Hippocampal formation (tissue), 2 donors: ENCODE measurements around the gene KCTD14.
"Not testable (repeated sequence)": the region's sequence is repeated elsewhere in the genome, so short reads cannot be mapped to it uniquely, and the experiment has no call there.

ENCODE experiments used
- DNase-seq, 2 donors: peaks; one replicate each; lab custom pipeline; 2025; lab: John Stamatoyannopoulos, UW

The KCTD14 gene

DNA sequence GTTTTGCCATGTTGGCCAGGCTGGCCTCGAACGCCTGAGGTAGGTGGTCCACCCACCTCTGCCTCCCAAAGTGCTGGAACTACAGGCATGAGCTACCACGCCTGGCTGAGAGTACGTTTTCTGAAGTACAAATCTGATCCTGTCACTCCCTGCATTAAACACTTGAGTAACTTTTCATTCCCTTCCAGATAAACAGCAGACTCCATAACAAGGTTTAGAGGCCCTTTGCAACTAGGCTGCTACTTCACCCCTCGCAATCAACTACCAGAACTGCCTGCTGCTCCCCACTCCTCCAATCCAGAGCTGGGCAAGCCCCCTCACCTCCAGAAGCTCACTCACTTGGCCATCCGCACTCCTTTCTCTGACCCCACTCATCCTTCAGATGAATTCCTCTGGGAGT lies 1.5 kb downstream of the KCTD14 start:
- DNase-seq = no peak

DNA sequence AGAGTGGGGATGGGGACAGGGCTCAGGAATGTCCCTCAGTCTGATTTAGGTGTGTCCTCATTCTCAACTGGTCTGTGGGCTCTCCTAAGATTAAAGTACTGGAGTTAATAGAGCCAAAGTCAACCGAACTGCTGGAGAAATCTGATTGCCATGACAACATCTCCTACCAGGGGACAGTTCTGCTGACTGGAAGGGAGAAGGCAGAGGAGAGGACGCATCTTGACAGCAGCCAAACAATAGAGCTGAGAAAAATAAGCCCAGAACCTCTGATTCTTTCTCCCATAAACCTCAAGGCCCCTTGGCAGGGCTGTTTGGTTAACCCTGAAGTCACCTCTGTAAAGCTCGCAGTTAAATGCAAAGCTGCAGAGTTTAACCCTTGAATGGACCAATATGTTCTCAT lies 2.8 kb downstream of the KCTD14 start:
- no peak for DNase-seq

DNA sequence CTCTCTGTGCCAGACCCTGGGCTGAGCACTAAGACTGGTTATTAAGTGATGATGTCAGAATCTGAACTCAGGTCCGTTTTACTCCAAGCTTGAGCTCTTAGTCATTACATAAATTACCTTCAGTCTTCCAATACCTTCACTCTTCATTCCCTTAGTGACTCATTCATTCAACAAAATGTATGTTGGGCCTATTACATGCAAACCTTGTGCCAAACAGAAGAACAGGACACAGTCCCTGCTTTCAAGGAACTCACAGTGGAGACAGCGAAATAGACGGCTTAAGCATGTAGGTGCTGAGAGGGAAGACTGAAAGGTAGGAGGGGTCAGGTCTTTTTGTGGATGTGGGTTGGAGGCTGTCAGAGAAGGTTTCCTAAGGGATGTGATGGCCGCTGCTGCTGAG lies 3.3 kb downstream of the KCTD14 start:
- DNase-seq = no peak

DNA sequence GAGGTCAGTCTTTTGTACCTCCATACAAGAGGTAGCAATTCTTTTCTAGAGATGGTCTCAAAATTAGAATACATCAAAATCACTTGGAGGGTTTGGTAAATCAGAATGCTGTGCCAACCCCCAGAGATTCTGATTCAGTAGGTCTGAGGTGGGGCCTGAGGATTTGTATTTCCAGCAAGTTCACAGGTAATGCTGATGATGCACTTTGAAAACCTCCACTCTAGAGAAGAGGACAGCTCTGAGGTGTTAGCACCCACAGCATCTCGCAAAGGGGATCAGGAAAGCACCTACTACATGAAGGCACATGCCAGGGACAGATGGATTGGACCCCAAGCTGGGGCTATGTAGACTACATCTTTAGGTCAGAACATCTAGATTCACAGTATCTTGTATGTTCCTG lies 7.2 kb downstream of the KCTD14 start:
- no peak for DNase-seq

DNA sequence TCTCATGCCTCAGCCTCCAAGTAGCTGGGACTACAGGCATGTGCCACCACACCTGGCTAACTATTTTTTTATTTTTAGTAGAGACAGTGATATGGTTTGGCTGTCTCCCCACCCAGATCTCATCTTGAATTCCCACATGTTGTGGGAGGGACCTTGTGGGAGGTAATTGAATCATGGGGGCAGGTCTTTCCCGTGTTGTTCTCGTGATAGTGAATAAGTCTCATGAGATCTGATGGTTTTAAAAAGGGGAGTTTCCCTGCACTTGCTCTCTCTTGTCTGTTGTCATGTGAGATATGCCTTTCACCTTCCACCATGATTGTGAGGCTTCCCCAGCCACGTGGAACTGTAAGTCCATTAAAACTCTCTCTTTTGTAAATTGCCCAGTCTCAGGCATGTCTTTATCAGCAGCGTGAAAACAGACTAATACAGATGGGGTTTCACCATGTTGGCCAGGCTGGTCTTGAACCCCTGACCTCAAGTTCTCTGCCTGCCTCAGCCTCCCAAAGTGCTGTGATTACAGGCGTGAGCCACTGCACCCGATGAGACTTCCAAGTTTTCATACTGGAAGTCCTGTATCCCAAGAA lies 8.0 kb downstream of the KCTD14 start:
- DNase-seq = not testable (repeated sequence)

DNA sequence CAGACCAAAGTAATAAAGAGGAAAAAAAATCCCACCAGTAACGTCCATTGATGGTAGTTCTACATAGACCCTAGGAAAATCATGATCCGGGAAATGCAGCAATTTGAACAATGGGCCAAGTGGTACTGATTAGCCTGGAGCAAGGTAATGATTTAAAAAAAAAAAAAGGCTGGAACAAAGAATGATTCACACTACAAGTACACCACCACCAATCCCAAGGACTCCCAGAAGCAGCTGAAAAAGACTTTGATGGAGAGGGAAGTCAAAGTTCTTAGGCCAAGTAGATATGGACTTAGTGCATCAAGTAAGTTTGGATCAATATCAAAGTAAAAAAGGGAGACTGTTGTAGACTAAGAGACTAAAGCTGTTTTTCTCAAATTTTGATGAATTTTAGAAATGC lies 11.8 kb downstream of the KCTD14 start:
- no peak for DNase-seq

DNA sequence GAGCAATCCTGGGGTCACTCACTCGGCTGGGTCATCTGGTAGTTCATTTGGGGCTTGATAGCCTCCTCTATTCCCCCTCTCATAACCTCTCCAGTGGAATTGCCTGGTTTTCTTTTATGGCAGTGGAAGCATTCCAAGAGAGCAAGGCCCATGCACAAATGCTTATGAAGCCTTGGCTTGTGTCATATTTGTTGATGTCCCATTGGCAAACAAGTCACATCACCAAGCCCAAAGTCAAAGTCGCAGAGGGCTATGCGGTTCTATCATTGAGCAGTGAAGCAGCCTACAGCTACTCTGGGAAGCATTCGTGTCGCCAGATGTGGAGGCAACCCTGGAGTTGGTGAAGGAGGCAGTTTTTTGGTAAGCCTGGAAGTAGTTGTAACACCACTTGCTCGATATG lies 12.3 kb downstream of the KCTD14 start:
- DNase-seq = no peak

DNA sequence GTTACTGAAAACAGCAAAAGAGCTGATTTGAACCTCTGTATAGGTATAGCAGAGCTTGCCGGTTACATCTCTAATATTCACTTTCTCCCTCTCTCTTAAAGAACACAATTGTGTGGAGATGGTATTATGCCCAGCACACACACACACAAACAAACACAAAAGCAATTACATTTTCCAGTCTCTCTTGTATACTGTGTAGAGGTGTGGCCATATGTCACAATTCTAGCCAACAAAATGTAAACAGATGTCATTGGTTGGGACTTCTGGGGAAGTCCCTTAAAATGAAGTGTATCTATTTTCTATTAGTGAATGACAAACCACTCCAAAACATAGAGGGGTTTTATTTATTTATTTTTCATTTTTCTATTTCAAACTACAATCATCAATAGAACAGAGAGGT lies 12.8 kb downstream of the KCTD14 start:
- DNase-seq = no peak

DNA sequence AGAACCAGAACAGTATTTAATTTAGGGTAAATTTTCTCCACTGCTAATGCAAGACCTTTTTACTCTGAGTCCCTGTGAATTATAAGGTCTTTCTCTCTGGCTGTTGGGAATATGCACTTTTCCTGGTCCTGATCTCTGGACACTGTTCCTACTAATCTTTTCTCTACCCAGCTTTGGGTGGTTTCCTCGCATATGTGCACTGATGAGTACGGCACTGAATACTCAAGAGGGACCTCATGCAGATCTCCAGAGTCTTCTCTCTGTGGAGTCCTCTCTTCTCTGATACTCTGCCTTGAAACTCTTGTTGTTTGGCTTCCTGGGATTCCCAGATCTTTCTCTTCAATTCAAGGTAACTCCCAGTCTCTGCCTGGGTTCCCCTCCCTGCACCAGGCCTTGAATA lies 14.0 kb downstream of the KCTD14 start:
- DNase-seq = no peak

DNA sequence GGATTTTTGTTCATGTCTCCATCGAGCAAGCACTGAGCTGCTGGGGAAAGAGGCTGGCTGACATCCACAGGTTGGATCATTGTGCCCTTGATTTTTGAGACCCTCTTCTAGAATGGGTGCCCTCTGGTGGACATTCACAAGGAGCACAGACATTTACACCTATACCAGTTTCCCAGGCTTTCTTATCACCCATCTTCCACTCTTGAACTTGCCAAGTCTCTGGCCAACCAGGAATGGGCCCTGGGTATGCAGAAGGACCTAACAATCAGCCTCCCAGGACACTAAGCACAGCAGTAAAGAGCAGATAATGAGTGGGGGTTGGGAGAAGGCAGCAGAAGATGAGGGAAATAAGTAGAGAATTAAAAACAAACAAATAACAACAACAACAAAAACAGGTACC lies 22.9 kb downstream of the KCTD14 start:
- DNase-seq = peak; percentile 39

DNA sequence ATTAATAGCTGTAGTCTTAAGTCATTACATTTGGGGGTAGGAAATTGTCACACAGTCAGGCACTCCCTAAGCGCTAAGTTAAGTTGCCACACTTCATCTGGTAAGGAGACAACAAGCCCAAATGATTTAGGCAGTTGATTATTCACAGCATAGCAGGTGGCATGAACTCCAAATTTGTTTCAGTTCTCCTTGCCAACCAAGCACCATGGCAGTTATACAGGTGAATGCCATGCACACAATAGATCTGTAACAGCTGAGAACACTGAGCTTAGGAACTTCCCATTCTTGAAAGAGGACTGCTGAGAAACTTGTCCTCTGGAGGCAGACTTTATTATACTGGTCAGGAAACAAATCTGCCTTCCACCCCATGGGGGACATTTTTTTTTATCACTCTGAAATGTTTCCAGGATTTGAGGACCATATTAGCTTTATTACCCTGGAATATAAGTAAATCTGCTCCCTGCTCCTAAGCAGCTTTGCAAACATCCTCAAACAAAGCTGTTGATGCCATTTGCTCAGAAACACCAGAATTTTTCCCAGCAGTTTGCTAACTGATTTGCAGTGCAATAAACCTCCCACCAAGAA lies 23.5 kb downstream of the KCTD14 start:
- no peak for DNase-seq

DNA sequence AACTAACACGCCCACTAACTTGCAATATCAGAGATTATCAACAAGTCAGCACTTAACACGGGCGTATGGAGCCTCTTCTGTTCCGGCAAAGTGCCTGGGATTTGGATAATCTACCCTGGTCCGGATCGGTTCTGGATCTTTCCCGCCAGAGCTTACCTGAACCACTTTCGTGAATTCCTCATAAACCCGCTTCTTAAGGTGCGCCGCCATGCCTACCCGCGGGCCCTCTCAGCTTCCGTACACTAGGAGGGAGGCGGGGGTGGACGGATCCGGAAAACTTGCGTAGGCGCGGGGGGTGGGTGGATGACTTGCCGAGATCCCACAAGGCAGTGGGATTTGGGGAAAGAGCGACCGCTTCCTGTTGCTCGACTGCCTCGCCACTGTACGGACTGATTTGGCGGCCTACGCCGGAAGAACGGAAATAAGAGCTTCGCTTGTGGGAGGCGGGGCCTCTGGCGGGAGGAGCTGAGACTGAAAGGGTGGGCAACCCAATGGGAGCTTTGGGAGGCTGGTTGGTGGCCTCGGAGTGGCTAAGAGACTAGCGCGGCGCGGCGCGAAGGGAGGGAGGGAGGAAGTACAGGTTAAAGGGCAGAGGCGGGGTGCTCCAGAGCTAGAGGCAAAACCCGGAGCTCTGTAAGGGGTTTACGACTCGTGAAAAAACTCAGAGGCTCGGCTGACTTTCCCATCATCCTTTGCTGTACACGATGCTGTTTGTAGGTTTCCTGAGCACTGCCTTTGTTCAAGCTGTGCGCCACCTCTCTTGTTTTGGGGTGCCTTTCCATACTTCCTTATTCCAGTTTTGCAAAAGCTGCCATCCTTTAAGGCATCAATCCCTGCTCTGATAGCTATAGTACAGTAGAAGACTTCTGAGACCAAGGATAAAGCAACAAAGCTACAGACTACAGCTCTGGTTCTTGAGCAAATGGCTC lies 28.4 kb downstream of the KCTD14 start, which contains the start of gene INTS4:
Gene INTS4, minus strand, starts transcription at position 235 of the 929 bp plus-strand sequence. Its CDS starts 25 bp downstream, at position 210.
- DNase-seq = peak; percentile 100

DNA sequence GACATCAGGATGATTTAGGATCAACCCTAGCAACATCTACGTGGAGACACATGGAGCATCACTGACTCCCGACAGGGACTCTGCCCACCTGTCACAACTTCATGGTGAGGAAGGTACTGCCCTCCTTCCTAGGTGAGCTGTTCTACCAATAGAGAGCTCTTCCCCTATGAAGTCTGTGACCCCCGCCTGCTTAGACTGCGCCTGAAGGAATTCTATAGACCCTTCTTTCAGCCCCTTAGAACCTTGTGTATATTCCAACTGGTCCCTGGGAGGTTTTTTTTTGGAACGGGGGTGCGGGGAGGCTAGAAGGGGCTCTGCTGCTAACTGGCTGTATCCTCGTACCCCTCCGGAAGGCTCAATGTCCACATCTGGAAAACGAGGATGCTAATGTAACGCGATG lies 29.2 kb downstream of the KCTD14 start:
- no peak for DNase-seq

DNA sequence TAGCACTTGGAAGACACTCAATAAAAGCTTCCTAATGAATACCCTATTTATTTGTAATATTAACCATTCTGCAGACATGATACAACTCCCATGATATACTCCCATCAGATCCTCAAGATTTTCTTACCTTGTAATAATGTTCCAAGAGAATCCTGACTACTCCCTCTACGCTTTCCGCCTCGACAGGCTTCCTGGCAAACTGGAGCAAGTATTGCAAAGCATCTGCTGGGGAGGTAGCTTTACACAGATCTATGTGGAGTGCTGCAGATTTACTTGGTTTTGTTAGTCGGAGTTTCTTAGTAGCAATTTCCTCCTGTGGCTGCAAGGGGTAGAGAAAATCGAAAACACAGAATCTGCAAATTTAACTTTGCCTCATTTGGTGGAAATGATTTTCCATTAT lies 32.1 kb downstream of the KCTD14 start:
- DNase-seq = no peak

DNA sequence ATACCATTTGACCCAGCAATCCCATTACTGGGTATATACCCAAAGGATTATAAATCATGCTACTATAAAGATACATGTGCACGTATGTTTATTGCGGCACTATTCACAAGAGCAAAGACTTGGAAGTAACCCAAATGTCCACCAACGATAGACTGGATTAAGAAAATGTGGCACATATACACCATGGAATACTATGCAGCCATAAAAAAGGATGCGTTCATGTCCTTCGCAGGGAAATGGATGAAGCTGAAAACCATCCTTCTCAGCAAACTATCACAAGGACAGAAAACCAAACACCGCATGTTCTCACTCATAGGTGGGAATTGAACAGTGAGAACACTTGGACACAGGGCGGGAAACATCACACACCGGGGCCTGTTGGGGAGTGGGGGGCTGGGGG lies 36.6 kb downstream of the KCTD14 start:
- not testable (repeated sequence) for DNase-seq

DNA sequence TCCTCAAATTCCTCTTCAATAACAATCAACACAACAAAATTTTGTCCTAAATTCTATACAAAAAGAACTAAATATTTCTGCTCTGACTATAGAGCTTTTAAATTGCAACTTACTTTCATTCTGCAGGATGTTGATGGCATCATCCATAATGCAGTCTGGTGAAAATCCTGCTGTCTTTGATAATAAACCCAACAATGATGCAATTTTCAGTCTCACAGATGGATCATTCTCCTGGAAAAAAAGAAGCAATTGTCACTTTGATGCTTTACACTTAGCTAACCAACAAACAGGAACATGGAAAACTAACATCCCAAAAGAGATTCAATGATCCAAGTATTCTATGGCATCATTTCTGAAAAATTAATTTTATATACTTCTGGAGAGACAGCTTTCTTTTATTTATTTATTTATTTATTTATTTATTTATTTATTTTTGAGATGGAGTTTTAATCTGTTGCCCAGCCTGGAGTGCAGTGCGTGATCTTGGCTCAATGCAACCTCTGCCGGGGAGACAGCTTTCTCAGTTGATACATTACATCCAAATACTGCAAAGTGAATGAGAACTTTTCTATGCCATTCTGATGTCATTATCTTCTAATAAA lies 41.6 kb downstream of the KCTD14 start:
- DNase-seq = peak in 1 of 2 donors; percentile 10

DNA sequence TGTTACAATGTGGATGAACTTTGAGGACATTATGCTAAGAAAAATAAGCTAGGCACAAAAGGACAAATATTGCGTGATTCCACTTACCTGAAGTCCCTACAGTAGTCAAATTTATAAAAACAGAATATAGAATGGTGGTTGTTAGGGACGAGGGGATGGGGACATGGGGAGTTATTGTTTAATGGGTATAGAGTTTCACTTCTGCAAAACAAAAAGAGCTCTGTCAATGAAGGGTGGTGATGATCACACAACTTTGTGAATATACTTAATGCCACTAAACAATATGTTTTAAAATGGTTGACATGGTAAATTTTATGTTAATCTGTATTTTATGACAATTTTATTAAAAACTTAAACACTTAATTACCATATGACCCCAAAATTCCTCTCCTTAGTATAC lies 54.7 kb downstream of the KCTD14 start:
- no peak for DNase-seq

DNA sequence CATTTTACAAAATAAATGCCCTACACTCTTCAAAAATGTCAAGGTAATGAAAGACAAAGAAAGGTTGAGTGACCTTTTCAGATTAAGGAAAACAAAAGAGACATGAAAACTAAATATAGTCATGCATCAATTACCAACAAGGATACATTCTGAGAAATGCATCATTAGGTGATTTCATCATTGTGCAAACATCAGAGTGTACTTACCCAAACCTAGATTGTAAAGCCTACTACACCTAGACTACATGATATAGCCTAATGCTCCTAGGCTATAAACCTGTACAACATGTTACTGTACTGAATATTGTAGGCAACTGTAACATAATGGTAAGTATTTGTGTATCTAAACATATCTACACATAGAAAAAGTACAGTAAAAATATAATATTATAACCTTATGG lies 55.3 kb downstream of the KCTD14 start:
- DNase-seq = no peak

DNA sequence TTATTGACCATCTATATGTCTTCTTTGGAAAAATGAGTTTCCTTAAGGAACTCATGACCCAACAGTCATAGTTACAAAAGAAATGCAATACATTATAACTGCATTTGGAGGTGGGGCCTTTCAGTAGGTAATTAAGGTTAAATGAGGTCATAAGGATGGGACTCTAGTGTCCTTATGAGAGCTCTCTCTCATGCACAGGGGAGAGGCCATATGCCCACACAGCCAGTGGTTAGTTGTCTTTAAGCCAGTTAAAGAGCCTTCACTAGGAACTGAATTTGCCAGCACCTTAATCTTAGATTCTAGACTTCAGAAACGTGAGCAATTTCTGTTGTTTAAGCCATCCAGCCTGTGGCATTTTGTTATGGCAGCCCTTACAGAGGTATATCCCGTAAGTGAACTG lies 56.0 kb downstream of the KCTD14 start:
- DNase-seq = no peak

DNA sequence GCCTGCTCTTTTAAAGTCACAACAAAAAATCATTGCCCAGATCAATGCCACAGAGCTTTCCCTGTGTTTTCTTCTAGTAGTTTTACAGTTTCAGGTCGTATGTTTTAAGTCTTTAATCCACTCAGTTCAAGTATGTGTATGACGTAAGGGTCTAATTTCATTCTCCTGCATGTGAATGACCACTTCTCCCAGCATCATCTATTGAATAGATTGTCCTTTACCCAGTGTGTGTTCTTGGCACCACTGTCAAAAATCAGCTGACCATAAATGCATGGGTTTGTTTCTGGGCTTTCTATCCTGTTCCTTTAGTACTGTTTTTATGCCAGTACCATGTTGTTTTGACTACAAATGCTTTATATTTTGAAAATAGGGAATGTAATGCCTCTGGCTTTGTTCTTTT lies 56.7 kb downstream of the KCTD14 start:
- DNase-seq = peak in 1 of 2 donors; percentile 9
